HEK293 (cell line): ENCODE measurements around the gene ACSM6.

Experiments used
- CTCF ChIA-PET: fragments of 350-600 bp; formaldehyde crosslinking; extraction: SDS; loops from one replicate; lab custom pipeline; 2021; ENCODE audit warnings: antibody characterized with exemption; lab: Yijun Ruan, JAX
- POLR2A ChIA-PET: fragments of 300-600 bp; formaldehyde crosslinking; extraction: SDS; loops from one replicate; lab custom pipeline; 2020; ENCODE audit warnings: antibody characterized with exemption, inconsistent platforms; lab: Yijun Ruan, JAX
- H3K27ac ChIP-seq: fragments of 200-500 bp; sonication (Bioruptor generic); 2 replicates; pipeline ENCODE4 v1.5.1; 2014; ENCODE audit warnings: low read depth, low read length, control low read depth, inconsistent platforms; ENCODE audit errors: extremely low read depth
- H3K36me3 ChIP-seq, 2 experiments: fragments of 200-500 bp in 1 of 2; sonication (Bioruptor generic) in 1 of 2; 1 replicate in 1 of 2; 2 replicates in 1 of 2; pipeline ENCODE4 v1.5.1; 2014 to 2017; ENCODE audit warnings: inconsistent platforms in 2 of 2, low read length in 2 of 2; ENCODE audit not compliant: control insufficient read depth in 2 of 2, insufficient read depth in 1 of 2
- H3K4me1 ChIP-seq: fragments of 200-500 bp; sonication (Bioruptor generic); 2 replicates; pipeline ENCODE4 v1.5.1; 2014; ENCODE audit warnings: mild to moderate bottlenecking, low read length, inconsistent platforms; ENCODE audit not compliant: control insufficient read depth, insufficient read depth
- H3K4me3 ChIP-seq: 2 replicates; pipeline ENCODE4 v1.5.1; 2011; ENCODE audit warnings: low read depth, mild to moderate bottlenecking, control low read depth, low read length, moderate library complexity
- H3K9me3 ChIP-seq: fragments of 200-500 bp; sonication (Bioruptor generic); 2 replicates; pipeline ENCODE4 v1.5.1; 2014; ENCODE audit warnings: low read depth, low read length, inconsistent platforms; ENCODE audit not compliant: control insufficient read depth, insufficient read depth
- CTCF ChIP-seq: fragments of 450-650 bp; formaldehyde crosslinking; IDR thresholded peaks from 2 replicates; pipeline ENCODE4 v1.5.1; 2016; ENCODE audit warnings: missing biosample characterization, missing genetic modification characterization
- GLI4 ChIP-seq: fragments of 450-650 bp; formaldehyde crosslinking; IDR thresholded peaks from 2 replicates; pipeline ENCODE4 v1.5.1; 2016; ENCODE audit warnings: missing biosample characterization, missing genetic modification characterization
- MEIS1 ChIP-seq: sonication (generic); formaldehyde crosslinking; IDR thresholded peaks from 2 replicates; pipeline ENCODE4 v1.8.1; 2022; ENCODE audit warnings: missing genetic modification reagents, mild to moderate bottlenecking, borderline replicate concordance
- MZF1 ChIP-seq: fragments of 450-650 bp; formaldehyde crosslinking; IDR thresholded peaks from 2 replicates; pipeline ENCODE4 v1.5.1; 2017; ENCODE audit warnings: missing biosample characterization, missing genetic modification characterization, borderline replicate concordance
- OSR2 ChIP-seq: fragments of 450-650 bp; formaldehyde crosslinking; IDR thresholded peaks from 2 replicates; pipeline ENCODE4 v1.5.1; 2016; ENCODE audit warnings: missing biosample characterization, missing genetic modification characterization
- REST ChIP-seq: fragments of 450-650 bp; formaldehyde crosslinking; IDR thresholded peaks from 2 replicates; pipeline ENCODE4 v1.5.1; 2016; ENCODE audit warnings: missing biosample characterization, missing genetic modification characterization
- SCRT2 ChIP-seq: fragments of 450-650 bp; formaldehyde crosslinking; IDR thresholded peaks from 2 replicates; pipeline ENCODE4 v1.5.1; 2016; ENCODE audit warnings: missing biosample characterization, missing genetic modification characterization
- ZBTB20 ChIP-seq: fragments of 450-650 bp; formaldehyde crosslinking; IDR thresholded peaks from 2 replicates; pipeline ENCODE4 v1.5.1; 2016; ENCODE audit warnings: missing biosample characterization, missing genetic modification characterization
- ZEB2 ChIP-seq: fragments of 450-650 bp; formaldehyde crosslinking; IDR thresholded peaks from 2 replicates; pipeline ENCODE4 v1.5.1; 2016; ENCODE audit warnings: missing biosample characterization, missing genetic modification characterization
- ZNF169 ChIP-seq: fragments of 450-650 bp; formaldehyde crosslinking; IDR thresholded peaks from 2 replicates; pipeline ENCODE4 v1.5.1; 2016; ENCODE audit warnings: missing biosample characterization, missing genetic modification characterization
- ZNF274 ChIP-seq, 2 experiments: fragments of 200-500 bp in 1 of 2; fragments of 450-650 bp in 1 of 2; sonication (Bioruptor generic) in 1 of 2; formaldehyde crosslinking in 1 of 2; IDR thresholded peaks; 2 replicates each; pipeline versions ENCODE4 v1.5.1 to v1.6.1; 2014 to 2016; ENCODE audit warnings: borderline replicate concordance in 1 of 2, inconsistent platforms in 1 of 2, low read length in 1 of 2, missing biosample characterization in 1 of 2, missing genetic modification characterization in 1 of 2
- ZNF549 ChIP-seq: fragments of 450-650 bp; IDR thresholded peaks from 2 replicates; pipeline ENCODE4 v1.5.1; 2018; ENCODE audit warnings: missing biosample characterization, missing genetic modification characterization, mild to moderate bottlenecking, inconsistent platforms, moderate library complexity
- ZNF555 ChIP-seq: fragments of 450-650 bp; formaldehyde crosslinking; conservative IDR thresholded peaks from 2 replicates; pipeline ENCODE4 v1.5.1; 2017; ENCODE audit warnings: missing biosample characterization, mild to moderate bottlenecking, missing genetic modification characterization, inconsistent platforms
- ZNF670 ChIP-seq: fragments of 450-650 bp; formaldehyde crosslinking; IDR thresholded peaks from 2 replicates; pipeline ENCODE4 v1.5.1; 2016; ENCODE audit warnings: missing biosample characterization, missing genetic modification characterization, low read depth
- TF ChIP-seq, protein P1 (sequence below): IDR thresholded peaks from 2 replicates; pipeline ENCODE4 v1.6.1; 2011; ENCODE audit warnings: mild to moderate bottlenecking, low read depth, low read length, borderline replicate concordance

ACSM6 gene

DNA sequence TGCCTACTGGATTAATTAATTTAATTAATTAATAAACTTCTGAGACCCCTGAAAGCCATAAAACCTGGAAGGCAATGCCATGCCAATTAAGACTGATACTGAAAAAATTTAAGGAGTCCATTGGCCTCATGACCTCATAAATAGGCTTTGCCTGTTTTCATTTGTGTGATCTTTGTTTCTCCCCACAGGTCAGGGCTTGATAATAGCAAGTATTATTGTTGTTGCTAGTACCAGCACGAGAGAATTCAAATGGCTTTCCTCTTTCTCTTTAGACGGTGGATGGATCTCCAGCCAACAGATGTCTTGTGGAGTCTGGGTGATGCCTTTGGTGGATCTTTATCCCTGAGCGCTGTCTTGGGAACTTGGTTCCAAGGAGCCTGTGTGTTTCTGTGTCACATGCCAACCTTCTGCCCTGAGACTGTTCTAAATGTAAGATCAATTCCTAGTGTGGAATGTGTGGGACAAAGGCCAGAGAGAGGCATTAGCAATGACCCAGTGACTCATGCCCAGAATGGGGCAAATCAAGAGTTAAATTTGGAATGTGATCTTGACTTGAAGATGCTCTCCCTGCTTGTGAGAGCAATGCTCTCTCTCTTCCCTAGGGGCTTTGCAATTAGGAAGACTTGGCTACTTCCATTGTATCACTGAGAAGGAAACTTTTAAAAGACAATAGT, 17.7 kb downstream of the ACSM6 start:
- TF ChIP-seq ZNF274 (IDR thresholded peaks at IDR 0.05; ENCODE audit: low read length) (no peak), ZNF274 (tag by site-specific recombination; IDR thresholded peaks at IDR 0.05; ENCODE audit: borderline replicate concordance) (no peak), MEIS1 (no peak), ZNF555 (tag by site-specific recombination) (no peak), ZNF670 (tag by site-specific recombination) (no peak), ZNF549 (tag by site-specific recombination) (no peak), ZEB2 (tag by site-specific recombination) (no peak), OSR2 (tag by site-specific recombination) (no peak), ZBTB20 (no peak), GLI4 (tag by site-specific recombination) (no peak), MZF1 (tag by site-specific recombination) (no peak), ZNF169 (tag by site-specific recombination) (no peak), CTCF (no peak), REST (tag by site-specific recombination) (no peak)
- CTCF ChIA-PET = interaction anchor here (1.5 to 2.0 kb wide), 2 partner anchors 32 to 151 kb away, joined by 3 to 10 read pairs; no protein-coding TSS in a partner anchor
- POLR2A ChIA-PET = no interaction called here
- Histone ChIP-seq H3K9me3 (no peaks in the 10 kb centered on the region), H3K27ac (no peak overlapping the region), H3K36me3 (no peaks in the 10 kb centered on the region), H3K4me3 (no peak overlapping the region), H3K4me1 (no peaks in the 10 kb centered on the region; the same call in 1 of the 2 replicates)

GRCh38 chr10:95214369-95214768, 20.3 kb downstream of the ACSM6 start:
- Histone ChIP-seq H3K4me1 (no peaks in the 10 kb centered on the region; the same call in 1 of the 2 replicates), H3K36me3 (no peaks in the 10 kb centered on the region; a peak in 1 of 3 replicates), H3K27ac (no peak overlapping the region), H3K4me3 (no peak overlapping the region), H3K9me3 (no peaks in the 10 kb centered on the region)
- ChIA-PET POLR2A (no interaction called here), CTCF (no interaction called here)
- TF ChIP-seq, protein P1, sequence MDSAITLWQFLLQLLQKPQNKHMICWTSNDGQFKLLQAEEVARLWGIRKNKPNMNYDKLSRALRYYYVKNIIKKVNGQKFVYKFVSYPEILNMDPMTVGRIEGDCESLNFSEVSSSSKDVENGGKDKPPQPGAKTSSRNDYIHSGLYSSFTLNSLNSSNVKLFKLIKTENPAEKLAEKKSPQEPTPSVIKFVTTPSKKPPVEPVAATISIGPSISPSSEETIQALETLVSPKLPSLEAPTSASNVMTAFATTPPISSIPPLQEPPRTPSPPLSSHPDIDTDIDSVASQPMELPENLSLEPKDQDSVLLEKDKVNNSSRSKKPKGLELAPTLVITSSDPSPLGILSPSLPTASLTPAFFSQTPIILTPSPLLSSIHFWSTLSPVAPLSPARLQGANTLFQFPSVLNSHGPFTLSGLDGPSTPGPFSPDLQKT = no peak
- 0 out of 2 replicates have a peak, but pooled peaks have one; percentile 46 for TF ChIP-seq SCRT2 (tag by site-specific recombination)
